HEK293 (cell line): ENCODE measurements around the gene RHBG.
"Not testable (repeated sequence)": the region's sequence is repeated elsewhere in the genome, so short reads cannot be mapped to it uniquely, and the experiment has no call there.

ENCODE experiments used
- CTCF ChIA-PET: fragments of 350-600 bp; formaldehyde crosslinking; extraction: SDS; loops from one replicate; lab custom pipeline; 2021; ENCODE audit warnings: antibody characterized with exemption; lab: Yijun Ruan, JAX
- POLR2A ChIA-PET: fragments of 300-600 bp; formaldehyde crosslinking; extraction: SDS; loops from one replicate; lab custom pipeline; 2020; ENCODE audit warnings: antibody characterized with exemption, inconsistent platforms; lab: Yijun Ruan, JAX
- H3K27ac ChIP-seq: fragments of 200-500 bp; sonication (Bioruptor generic); 2 replicates; pipeline ENCODE4 v1.5.1; 2014; ENCODE audit warnings: low read depth, low read length, control low read depth, inconsistent platforms; ENCODE audit errors: extremely low read depth
- H3K36me3 ChIP-seq, 2 experiments: fragments of 200-500 bp in 1 of 2; sonication (Bioruptor generic) in 1 of 2; 1 replicate in 1 of 2; 2 replicates in 1 of 2; pipeline ENCODE4 v1.5.1; 2014 to 2017; ENCODE audit warnings: inconsistent platforms in 2 of 2, low read length in 2 of 2; ENCODE audit not compliant: control insufficient read depth in 2 of 2, insufficient read depth in 1 of 2
- H3K4me1 ChIP-seq: fragments of 200-500 bp; sonication (Bioruptor generic); 2 replicates; pipeline ENCODE4 v1.5.1; 2014; ENCODE audit warnings: mild to moderate bottlenecking, low read length, inconsistent platforms; ENCODE audit not compliant: control insufficient read depth, insufficient read depth
- H3K4me3 ChIP-seq: 2 replicates; pipeline ENCODE4 v1.5.1; 2011; ENCODE audit warnings: low read depth, mild to moderate bottlenecking, control low read depth, low read length, moderate library complexity
- H3K9me3 ChIP-seq: fragments of 200-500 bp; sonication (Bioruptor generic); 2 replicates; pipeline ENCODE4 v1.5.1; 2014; ENCODE audit warnings: low read depth, low read length, inconsistent platforms; ENCODE audit not compliant: control insufficient read depth, insufficient read depth
- EGR2 ChIP-seq: fragments of 450-650 bp; formaldehyde crosslinking; IDR thresholded peaks from 2 replicates; pipeline ENCODE4 v1.5.1; 2016; ENCODE audit warnings: low read depth, missing biosample characterization, missing genetic modification characterization
- GFI1B ChIP-seq: fragments of 450-650 bp; formaldehyde crosslinking; IDR thresholded peaks from 2 replicates; pipeline ENCODE4 v1.5.1; 2016; ENCODE audit warnings: missing biosample characterization, missing genetic modification characterization
- KLF10 ChIP-seq: fragments of 450-650 bp; IDR thresholded peaks from 2 replicates; pipeline ENCODE4 v1.5.1; 2018; ENCODE audit warnings: missing biosample characterization, mild to moderate bottlenecking, missing genetic modification characterization
- KLF16 ChIP-seq: fragments of 450-650 bp; formaldehyde crosslinking; IDR thresholded peaks from 2 replicates; pipeline ENCODE4 v1.5.1; 2017; ENCODE audit warnings: missing biosample characterization, missing genetic modification characterization
- REPIN1 ChIP-seq: fragments of 450-650 bp; formaldehyde crosslinking; IDR thresholded peaks from 2 replicates; pipeline ENCODE4 v1.5.1; 2017; ENCODE audit warnings: missing biosample characterization, missing genetic modification characterization, low read depth
- SP2 ChIP-seq: fragments of 450-650 bp; formaldehyde crosslinking; IDR thresholded peaks from 2 replicates; pipeline ENCODE4 v1.5.1; 2016; ENCODE audit warnings: missing biosample characterization, missing genetic modification characterization
- ZBTB1 ChIP-seq: fragments of 450-650 bp; formaldehyde crosslinking; IDR thresholded peaks from 2 replicates; pipeline ENCODE4 v1.5.1; 2016; ENCODE audit warnings: missing biosample characterization, missing genetic modification characterization
- ZBTB8A ChIP-seq: fragments of 450-650 bp; formaldehyde crosslinking; IDR thresholded peaks from 2 replicates; pipeline ENCODE4 v1.5.1; 2016; ENCODE audit warnings: missing biosample characterization, missing genetic modification characterization
- ZFHX2 ChIP-seq: fragments of 450-650 bp; formaldehyde crosslinking; conservative IDR thresholded peaks from 2 replicates; pipeline ENCODE4 v1.5.1; 2016; ENCODE audit warnings: missing biosample characterization, missing genetic modification characterization
- ZFP69B ChIP-seq: fragments of 450-650 bp; formaldehyde crosslinking; IDR thresholded peaks from 2 replicates; pipeline ENCODE4 v1.5.1; 2016; ENCODE audit warnings: missing biosample characterization, missing genetic modification characterization
- ZNF2 ChIP-seq: fragments of 450-650 bp; formaldehyde crosslinking; IDR thresholded peaks from 2 replicates; pipeline ENCODE4 v1.5.1; 2016; ENCODE audit warnings: missing biosample characterization, missing genetic modification characterization
- ZNF311 ChIP-seq: fragments of 450-650 bp; formaldehyde crosslinking; IDR thresholded peaks from 2 replicates; pipeline ENCODE4 v1.5.1; 2017; ENCODE audit warnings: missing biosample characterization, missing genetic modification characterization, borderline replicate concordance
- ZNF391 ChIP-seq: fragments of 450-650 bp; formaldehyde crosslinking; IDR thresholded peaks from 2 replicates; pipeline ENCODE4 v1.5.1; 2016; ENCODE audit warnings: low read depth, missing biosample characterization, missing genetic modification characterization, borderline replicate concordance
- ZNF426 ChIP-seq: fragments of 450-650 bp; formaldehyde crosslinking; IDR thresholded peaks from 2 replicates; pipeline ENCODE4 v1.5.1; 2017; ENCODE audit warnings: missing biosample characterization, missing genetic modification characterization, mild to moderate bottlenecking, inconsistent platforms, moderate library complexity
- ZNF473 ChIP-seq: fragments of 450-650 bp; formaldehyde crosslinking; IDR thresholded peaks from 2 replicates; pipeline ENCODE4 v1.5.1; 2017; ENCODE audit warnings: missing biosample characterization, missing genetic modification characterization
- ZNF544 ChIP-seq: fragments of 450-650 bp; formaldehyde crosslinking; IDR thresholded peaks from 2 replicates; pipeline ENCODE4 v1.5.0; 2017; ENCODE audit warnings: missing biosample characterization, missing genetic modification characterization
- ZNF558 ChIP-seq: fragments of 450-650 bp; formaldehyde crosslinking; IDR thresholded peaks from 2 replicates; pipeline ENCODE4 v1.5.1; 2016; ENCODE audit warnings: missing biosample characterization, missing genetic modification characterization
- ZNF621 ChIP-seq: fragments of 450-650 bp; formaldehyde crosslinking; IDR thresholded peaks from 2 replicates; pipeline ENCODE4 v1.5.1; 2017; ENCODE audit warnings: missing biosample characterization, missing genetic modification characterization
- ZNF624 ChIP-seq: fragments of 450-650 bp; formaldehyde crosslinking; IDR thresholded peaks from 2 replicates; pipeline ENCODE4 v1.5.1; 2017; ENCODE audit warnings: missing biosample characterization, missing genetic modification characterization
- ZNF626 ChIP-seq: fragments of 450-650 bp; sonication (Bioruptor Pico); formaldehyde crosslinking; IDR thresholded peaks from 2 replicates; pipeline ENCODE4 v1.5.1; 2018; ENCODE audit warnings: missing biosample characterization, missing genetic modification characterization, inconsistent platforms
- ZNF654 ChIP-seq: fragments of 450-650 bp; formaldehyde crosslinking; IDR thresholded peaks from 2 replicates; pipeline ENCODE4 v1.5.1; 2016; ENCODE audit warnings: low read depth, missing biosample characterization, missing genetic modification characterization
- TF ChIP-seq, protein P1 (sequence below): fragments of 450-650 bp; formaldehyde crosslinking; IDR thresholded peaks from 2 replicates; pipeline ENCODE4 v1.5.1; 2016; ENCODE audit warnings: missing biosample characterization, missing genetic modification characterization
- TF ChIP-seq, protein P2 (sequence below): fragments of 450-650 bp; IDR thresholded peaks from 2 replicates; pipeline ENCODE4 v1.5.1; 2018; ENCODE audit warnings: missing biosample characterization, mild to moderate bottlenecking, missing genetic modification characterization
- TF ChIP-seq, protein P3 (sequence below): fragments of 450-650 bp; formaldehyde crosslinking; IDR thresholded peaks from 2 replicates; pipeline ENCODE4 v1.5.1; 2016; ENCODE audit warnings: missing biosample characterization, missing genetic modification characterization
- TF ChIP-seq, protein P4 (sequence below): fragments of 450-650 bp; formaldehyde crosslinking; IDR thresholded peaks from 2 replicates; pipeline ENCODE4 v1.5.1; 2016; ENCODE audit warnings: missing biosample characterization, missing genetic modification characterization
- TF ChIP-seq, protein P5 (sequence below): fragments of 450-650 bp; formaldehyde crosslinking; IDR thresholded peaks from 2 replicates; pipeline ENCODE4 v1.5.1; 2016; ENCODE audit warnings: missing biosample characterization, missing genetic modification characterization

The RHBG gene

DNA sequence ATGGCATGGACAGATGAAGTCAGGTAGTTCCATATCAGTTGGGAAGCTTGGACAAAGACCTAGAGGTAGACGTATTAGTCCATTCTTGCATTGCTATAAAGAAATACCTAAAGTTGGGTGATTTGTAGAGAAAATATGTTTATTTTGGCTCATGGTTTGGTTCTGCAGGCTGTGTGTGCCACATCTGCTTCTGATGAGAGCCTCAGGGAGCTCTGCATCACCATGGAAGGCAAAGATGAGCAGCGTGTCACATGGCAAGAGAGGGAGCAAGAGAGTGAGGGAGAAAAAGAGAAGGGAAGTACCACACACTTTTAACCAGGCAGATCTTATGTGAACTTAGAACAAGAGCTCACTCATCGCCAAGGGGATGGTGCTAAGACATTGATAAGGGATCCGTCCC, 21.7 kb upstream of the RHBG start:
- Histone ChIP-seq H3K27ac (no peak overlapping the region), H3K36me3 (no peaks in the 10 kb centered on the region), H3K4me3 (no peak overlapping the region), H3K4me1 (no peaks in the 10 kb centered on the region), H3K9me3 (no peaks in the 10 kb centered on the region)
- no peak for TF ChIP-seq GFI1B
- no peak for TF ChIP-seq SP2 (tag by site-specific recombination)
- no peak for TF ChIP-seq ZNF654 (tag by site-specific recombination)
- TF ChIP-seq, protein P1, sequence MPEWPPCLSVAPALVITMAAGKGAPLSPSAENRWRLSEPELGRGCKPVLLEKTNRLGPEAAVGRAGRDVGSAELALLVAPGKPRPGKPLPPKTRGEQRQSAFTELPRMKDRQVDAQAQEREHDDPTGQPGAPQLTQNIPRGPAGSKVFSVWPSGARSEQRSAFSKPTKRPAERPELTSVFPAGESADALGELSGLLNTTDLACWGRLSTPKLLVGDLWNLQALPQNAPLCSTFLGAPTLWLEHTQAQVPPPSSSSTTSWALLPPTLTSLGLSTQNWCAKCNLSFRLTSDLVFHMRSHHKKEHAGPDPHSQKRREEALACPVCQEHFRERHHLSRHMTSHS (tag by site-specific recombination), result no peak
- no peak for TF ChIP-seq REPIN1 (tag by site-specific recombination)
- TF ChIP-seq ZNF624, result no peak
- no peak for TF ChIP-seq ZBTB1
- no peak for TF ChIP-seq ZFHX2 (tag by site-specific recombination)
- TF ChIP-seq ZNF621 (tag by site-specific recombination), result no peak
- TF ChIP-seq ZNF311 (tag by site-specific recombination), result no peak
- TF ChIP-seq ZNF544, result no peak
- TF ChIP-seq, protein P2, sequence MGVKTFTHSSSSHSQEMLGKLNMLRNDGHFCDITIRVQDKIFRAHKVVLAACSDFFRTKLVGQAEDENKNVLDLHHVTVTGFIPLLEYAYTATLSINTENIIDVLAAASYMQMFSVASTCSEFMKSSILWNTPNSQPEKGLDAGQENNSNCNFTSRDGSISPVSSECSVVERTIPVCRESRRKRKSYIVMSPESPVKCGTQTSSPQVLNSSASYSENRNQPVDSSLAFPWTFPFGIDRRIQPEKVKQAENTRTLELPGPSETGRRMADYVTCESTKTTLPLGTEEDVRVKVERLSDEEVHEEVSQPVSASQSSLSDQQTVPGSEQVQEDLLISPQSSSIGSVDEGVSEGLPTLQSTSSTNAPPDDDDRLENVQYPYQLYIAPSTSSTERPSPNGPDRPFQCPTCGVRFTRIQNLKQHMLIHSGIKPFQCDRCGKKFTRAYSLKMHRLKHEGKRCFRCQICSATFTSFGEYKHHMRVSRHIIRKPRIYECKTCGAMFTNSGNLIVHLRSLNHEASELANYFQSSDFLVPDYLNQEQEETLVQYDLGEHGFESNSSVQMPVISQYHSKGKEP (tag by site-specific recombination), result no peak
- TF ChIP-seq ZNF558 (tag by site-specific recombination), result no peak
- CTCF ChIA-PET, result interaction anchor here (1.0 to 4.9 kb wide), 4 partner anchors 9 to 99 kb away, joined by 4 to 36 read pairs (median 6); no protein-coding TSS in a partner anchor
- POLR2A ChIA-PET, result interaction anchor here (1.6 kb wide), 1 partner anchor 10 kb away, joined by 5 read pairs; the partner anchor contains the start of genes CCT3 and TSACC

DNA sequence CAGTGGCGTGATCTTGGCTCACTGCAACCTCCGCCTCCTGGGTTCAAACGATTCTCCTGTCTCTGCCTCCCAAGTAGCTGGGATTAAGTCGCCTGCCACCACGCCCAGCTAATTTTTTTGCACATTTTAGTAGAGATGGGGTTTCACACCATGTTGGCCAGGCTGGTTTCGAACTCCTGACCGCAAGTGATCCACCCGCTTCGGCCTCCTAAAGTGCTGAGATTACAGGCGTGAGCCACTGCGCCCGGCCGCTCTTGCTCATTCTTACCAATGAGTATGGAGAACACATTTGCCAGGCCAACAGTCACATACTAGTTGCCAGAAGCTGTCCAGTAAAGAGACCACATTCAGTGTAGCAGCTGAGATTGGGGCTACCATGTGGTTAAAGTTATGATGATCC, 16.5 kb upstream of the RHBG start:
- H3K27ac ChIP-seq, H3K9me3 ChIP-seq, H3K4me3 ChIP-seq, H3K4me1 ChIP-seq, H3K36me3 ChIP-seq, POLR2A ChIA-PET: not testable (repeated sequence)
- CTCF ChIA-PET, result interaction anchor here (1.1 to 1.4 kb wide), 3 partner anchors 10 to 30 kb away, joined by 3 to 6 read pairs (median 5); no protein-coding TSS in a partner anchor

DNA sequence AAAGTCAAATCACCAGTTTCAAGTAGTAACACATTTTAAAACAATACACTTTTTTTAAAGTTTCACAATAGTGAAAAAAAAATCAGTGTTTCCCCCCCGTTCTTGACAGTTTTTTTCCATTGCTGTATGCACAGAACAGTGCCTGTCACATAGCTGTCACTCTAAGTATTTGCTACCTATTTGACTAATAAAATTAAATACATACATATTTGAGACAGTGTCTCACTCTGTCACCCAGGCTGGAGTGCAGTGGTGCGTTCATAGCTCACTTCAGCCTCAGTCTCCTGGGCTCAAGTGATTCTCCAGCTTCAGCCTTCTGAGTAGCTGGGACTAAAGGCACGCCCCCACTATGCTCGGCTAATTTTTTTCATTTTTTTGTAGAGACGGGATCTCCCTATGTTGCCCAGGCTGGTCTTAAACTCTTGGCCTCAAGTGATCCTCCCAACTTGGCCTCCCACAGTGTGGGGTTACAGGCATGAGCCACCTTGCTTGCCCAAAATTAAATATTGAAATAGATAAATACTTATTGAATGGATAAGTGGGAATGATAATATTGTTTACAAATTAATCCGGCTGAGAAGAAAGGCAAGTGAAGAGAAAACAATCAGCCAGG, 12.6 kb upstream of the RHBG start:
- ChIA-PET CTCF (interaction anchor here (0.6 to 1.5 kb wide), 14 partner anchors 8 to 235 kb away, joined by 3 to 10 read pairs (median 4); partner anchors contain the start of gene NAXE), POLR2A (interaction anchor here (0.6 kb wide), 1 partner anchor 144 kb away, joined by 4 read pairs; the partner anchor contains the start of gene MEF2D)
- Histone ChIP-seq H3K4me1 (no peaks in the 10 kb centered on the region), H3K9me3 (no peaks in the 10 kb centered on the region), H3K4me3 (no peak overlapping the region), H3K27ac (no peak overlapping the region), H3K36me3 (no peaks in the 10 kb centered on the region)
- TF ChIP-seq ZNF2, result no peak
- no peak for TF ChIP-seq ZFP69B (tag by site-specific recombination)
- TF ChIP-seq, protein P3, sequence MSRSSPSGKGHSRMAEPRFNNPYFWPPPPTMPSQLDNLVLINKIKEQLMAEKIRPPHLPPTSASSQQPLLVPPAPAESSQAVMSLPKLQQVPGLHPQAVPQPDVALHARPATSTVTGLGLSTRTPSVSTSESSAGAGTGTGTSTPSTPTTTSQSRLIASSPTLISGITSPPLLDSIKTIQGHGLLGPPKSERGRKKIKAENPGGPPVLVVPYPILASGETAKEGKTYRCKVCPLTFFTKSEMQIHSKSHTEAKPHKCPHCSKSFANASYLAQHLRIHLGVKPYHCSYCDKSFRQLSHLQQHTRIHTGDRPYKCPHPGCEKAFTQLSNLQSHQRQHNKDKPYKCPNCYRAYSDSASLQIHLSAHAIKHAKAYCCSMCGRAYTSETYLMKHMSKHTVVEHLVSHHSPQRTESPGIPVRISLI (tag by site-specific recombination), result no peak
- TF ChIP-seq, protein P4, sequence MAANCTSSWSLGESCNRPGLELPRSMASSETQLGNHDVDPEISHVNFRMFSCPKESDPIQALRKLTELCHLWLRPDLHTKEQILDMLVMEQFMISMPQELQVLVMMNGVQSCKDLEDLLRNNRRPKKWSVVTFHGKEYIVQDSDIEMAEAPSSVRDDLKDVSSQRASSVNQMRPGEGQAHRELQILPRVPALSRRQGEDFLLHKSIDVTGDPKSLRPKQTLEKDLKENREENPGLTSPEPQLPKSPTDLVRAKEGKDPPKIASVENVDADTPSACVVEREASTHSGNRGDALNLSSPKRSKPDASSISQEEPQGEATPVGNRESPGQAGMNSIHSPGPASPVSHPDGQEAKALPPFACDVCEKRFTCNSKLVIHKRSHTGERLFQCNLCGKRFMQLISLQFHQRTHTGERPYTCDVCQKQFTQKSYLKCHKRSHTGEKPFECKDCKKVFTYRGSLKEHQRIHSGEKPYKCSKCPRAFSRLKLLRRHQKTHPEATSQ, result no peak
- TF ChIP-seq ZNF391 (tag by site-specific recombination), result no peak
- TF ChIP-seq EGR2, result no peak
- no peak for TF ChIP-seq ZBTB8A (tag by site-specific recombination)
- no peak for TF ChIP-seq KLF10
- no peak for TF ChIP-seq KLF16 (tag by site-specific recombination)
- TF ChIP-seq ZNF426 (tag by site-specific recombination), result no peak
- TF ChIP-seq ZNF473, result no peak
- TF ChIP-seq, protein P5, sequence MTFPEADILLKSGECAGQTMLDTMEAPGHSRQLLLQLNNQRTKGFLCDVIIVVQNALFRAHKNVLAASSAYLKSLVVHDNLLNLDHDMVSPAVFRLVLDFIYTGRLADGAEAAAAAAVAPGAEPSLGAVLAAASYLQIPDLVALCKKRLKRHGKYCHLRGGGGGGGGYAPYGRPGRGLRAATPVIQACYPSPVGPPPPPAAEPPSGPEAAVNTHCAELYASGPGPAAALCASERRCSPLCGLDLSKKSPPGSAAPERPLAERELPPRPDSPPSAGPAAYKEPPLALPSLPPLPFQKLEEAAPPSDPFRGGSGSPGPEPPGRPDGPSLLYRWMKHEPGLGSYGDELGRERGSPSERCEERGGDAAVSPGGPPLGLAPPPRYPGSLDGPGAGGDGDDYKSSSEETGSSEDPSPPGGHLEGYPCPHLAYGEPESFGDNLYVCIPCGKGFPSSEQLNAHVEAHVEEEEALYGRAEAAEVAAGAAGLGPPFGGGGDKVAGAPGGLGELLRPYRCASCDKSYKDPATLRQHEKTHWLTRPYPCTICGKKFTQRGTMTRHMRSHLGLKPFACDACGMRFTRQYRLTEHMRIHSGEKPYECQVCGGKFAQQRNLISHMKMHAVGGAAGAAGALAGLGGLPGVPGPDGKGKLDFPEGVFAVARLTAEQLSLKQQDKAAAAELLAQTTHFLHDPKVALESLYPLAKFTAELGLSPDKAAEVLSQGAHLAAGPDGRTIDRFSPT (tag by site-specific recombination), result no peak
- no peak for TF ChIP-seq ZNF626
